GM15510 (cell line): ENCODE data around the gene ADAMTS17.

Experiments used
- POLR2A ChIP-seq: IDR thresholded peaks from 3 replicates; pipeline ENCODE4 v1.6.1; 2011; ENCODE audit warnings: borderline replicate concordance; ENCODE audit not compliant: insufficient read length; ENCODE audit errors: extremely low read depth

The ADAMTS17 gene

GRCh38 chr15:100306098-100306497, 35.7 kb downstream of the ADAMTS17 start:
- no peak for TF ChIP-seq POLR2A

DNA sequence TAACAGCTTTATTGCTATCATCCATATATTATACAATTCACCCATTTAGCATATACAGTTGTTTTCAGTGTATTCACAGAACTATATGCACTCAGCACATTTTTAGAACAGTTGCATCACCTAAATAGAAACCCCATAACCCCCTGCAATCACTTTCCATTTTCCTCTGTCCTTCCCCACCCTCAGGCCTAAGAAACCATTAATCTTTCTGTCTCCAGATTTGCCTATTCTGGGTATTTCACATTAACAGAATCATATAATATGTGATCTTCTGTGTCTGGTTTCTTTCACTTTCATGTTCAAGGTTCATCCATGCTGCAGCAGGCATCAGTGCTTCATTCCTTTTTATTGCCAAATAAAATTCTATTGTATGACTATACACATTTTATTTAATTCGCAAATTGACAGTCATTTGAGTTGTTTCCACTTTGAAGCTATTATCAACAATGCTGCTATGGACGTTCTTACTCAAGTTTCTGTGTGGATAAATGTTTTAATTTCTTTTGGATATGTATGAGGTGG, 39.8 kb downstream of the ADAMTS17 start:
- TF ChIP-seq POLR2A, result no peak

GRCh38 chr15:100298257-100298656, 43.5 kb downstream of the ADAMTS17 start:
- TF ChIP-seq POLR2A, result no peak

DNA sequence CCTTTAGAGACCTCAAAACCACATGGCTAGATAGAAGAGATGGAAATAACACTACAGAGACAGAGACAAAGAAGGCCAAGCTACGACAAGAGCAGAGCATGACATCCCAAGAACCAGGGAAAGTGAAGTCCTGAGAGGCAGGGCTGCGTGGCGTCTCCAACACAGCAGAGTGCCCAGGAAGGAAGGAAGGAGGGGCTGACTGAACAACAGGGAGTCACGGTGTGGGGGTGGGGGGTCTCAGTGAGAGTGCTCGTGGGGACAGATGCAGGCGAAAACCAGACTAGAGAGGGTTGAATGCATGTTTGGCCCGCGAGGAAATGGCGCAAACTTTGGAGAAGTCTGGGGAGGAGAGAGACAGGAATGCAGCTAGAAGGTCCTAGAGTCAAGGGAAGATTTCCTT, 44.0 kb downstream of the ADAMTS17 start:
- no peak for TF ChIP-seq POLR2A

DNA sequence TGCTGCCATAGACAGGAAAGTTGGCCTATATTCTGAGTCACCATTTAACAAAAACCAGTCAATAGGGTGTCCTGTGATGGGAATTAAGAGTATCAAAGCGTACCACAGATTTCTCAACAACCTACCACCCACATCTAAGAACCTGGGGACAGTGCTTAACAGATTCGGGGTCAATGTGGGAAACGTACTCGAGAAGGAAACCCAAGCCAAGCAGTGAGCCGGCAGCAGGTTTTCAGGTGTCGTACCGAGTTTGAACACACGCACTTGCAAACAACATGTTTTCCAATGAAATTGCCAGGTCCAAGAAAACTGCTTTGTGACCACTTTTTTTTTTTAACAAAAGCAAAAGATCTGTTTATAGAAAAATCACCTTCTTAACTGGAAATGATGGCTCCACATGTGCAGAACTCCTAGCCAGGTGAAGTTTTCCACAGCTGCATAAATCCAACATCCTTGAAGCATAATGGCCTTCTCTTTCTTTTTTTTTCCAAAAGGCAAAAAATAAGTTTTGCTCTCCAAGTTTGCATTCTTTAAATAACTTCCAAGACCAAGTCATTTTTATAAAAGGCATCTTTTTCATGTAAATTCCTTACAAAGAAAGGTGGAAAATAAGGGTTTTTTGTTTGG, 45.7 kb downstream of the ADAMTS17 start:
- TF ChIP-seq POLR2A, result no peak

DNA sequence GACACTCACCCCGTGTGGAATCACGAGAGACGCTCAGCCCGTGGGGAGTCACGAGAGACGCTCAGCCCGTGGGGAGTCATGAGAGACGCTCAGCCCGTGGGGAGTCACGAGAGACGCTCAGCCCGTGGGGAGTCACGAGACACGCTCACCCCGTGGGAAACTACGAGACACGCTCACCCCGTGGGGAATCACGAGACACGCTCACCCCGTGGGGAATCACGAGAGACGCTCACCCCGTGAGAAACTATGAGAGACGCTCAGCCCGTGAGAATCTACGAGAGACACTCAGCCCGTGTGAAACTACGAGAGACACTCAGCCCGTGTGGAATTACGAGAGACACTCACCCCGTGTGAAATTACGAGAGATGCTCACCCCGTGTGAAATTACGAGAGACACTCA, 49.8 kb downstream of the ADAMTS17 start:
- no peak for TF ChIP-seq POLR2A

GRCh38 chr15:100291106-100291505, 50.7 kb downstream of the ADAMTS17 start:
- no peak for TF ChIP-seq POLR2A

GRCh38 chr15:100285641-100286295, 56.0 kb downstream of the ADAMTS17 start:
- TF ChIP-seq POLR2A, result no peak

- TF ChIP-seq POLR2A, result no peak
Measured at GRCh38 chr15:100284701-100285100, 57.1 kb downstream of the ADAMTS17 start.

GRCh38 chr15:100284191-100284590, 57.6 kb downstream of the ADAMTS17 start:
- no peak for TF ChIP-seq POLR2A

GRCh38 chr15:100281096-100281917, 60.5 kb downstream of the ADAMTS17 start:
- no peak for TF ChIP-seq POLR2A

- TF ChIP-seq POLR2A, result no peak
Measured at GRCh38 chr15:100279849-100280248, 61.9 kb downstream of the ADAMTS17 start.

- no peak for TF ChIP-seq POLR2A
Measured at GRCh38 chr15:100279446-100279845, 62.3 kb downstream of the ADAMTS17 start.

GRCh38 chr15:100278596-100279380, 63.0 kb downstream of the ADAMTS17 start:
- TF ChIP-seq POLR2A, result no peak
